GM08714 (cell line): Measurements from ENCODE around the gene C19orf44.
"Not testable (repeated sequence)": the region's sequence is repeated elsewhere in the genome, so short reads cannot be mapped to it uniquely, and the experiment has no call there.

Experiments used
- H3K4me3 ChIP-seq: fragments of 200-500 bp; sonication (Bioruptor generic); 2 replicates; pipeline ENCODE4 v1.5.1; 2014; ENCODE audit warnings: mild to moderate bottlenecking, low read length, inconsistent platforms
- ZNF274 ChIP-seq: IDR thresholded peaks from 2 replicates; pipeline ENCODE4 v1.6.1; 2012; ENCODE audit warnings: mild to moderate bottlenecking, low read depth, low read length

The C19orf44 gene

GRCh38 chr19:16462757-16463250, 33.4 kb upstream of the C19orf44 start:
- no peak overlapping the region for H3K4me3 ChIP-seq
- TF ChIP-seq ZNF274 = no peak

GRCh38 chr19:16463341-16463990, 32.7 kb upstream of the C19orf44 start:
- no peak overlapping the region for H3K4me3 ChIP-seq
- TF ChIP-seq ZNF274 = no peak

DNA sequence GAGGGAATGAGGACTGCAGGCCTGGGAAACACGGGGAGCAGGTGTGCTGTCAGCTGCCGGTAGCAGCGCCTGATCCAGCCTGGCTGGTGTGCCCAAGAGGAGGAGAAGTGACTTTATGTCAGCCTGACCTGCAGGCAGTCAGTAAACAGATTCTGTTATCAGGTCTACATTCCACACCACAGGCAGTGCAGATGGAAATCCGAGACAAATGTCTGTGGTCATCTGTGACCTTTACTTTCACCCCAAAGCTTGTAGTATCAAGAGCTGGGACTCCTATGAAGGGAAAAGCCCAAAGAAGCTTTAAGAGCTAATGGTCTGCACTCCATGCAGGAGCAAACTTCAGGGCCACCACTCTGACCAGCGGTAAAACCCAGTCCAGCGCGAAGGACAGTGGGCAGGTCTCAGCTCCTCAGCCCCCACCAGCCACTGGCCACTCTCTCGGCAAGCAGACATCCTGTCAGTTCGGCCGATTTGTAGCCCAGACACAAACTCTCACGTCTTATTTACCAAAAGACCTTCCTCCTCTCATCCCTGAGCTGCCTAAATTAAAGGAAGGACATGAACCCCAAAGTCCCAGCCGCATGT, 32.1 kb upstream of the C19orf44 start:
- H3K4me3 ChIP-seq = no peak overlapping the region
- no peak for TF ChIP-seq ZNF274

GRCh38 chr19:16465239-16465638, 31.0 kb upstream of the C19orf44 start:
- TF ChIP-seq ZNF274 = no peak
- no peak overlapping the region for H3K4me3 ChIP-seq

GRCh38 chr19:16466802-16467427, 29.3 kb upstream of the C19orf44 start:
- H3K4me3 ChIP-seq = not testable (repeated sequence)

GRCh38 chr19:16467581-16467980, 28.6 kb upstream of the C19orf44 start:
- H3K4me3 ChIP-seq = no peak overlapping the region
- no peak for TF ChIP-seq ZNF274

DNA sequence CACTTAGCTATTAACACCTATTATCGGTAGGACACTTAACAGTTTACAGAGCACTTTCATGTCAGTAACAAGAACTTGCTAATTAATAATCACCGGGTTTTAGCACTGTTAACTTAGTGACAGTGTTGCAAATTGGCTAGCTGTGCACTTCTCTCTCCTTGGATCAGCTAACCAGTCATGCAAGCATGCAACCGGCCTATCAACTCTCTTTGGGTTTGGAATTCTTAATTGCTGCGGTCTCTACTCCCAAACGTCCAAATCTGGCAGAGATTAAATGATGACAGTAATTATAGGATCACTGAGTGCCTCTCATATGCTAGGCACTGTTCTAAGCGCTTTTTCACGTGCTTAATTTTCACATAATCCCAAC, 25.7 kb upstream of the C19orf44 start:
- peak overlapping the region; percentile 92 for H3K4me3 ChIP-seq
- no peak for TF ChIP-seq ZNF274

DNA sequence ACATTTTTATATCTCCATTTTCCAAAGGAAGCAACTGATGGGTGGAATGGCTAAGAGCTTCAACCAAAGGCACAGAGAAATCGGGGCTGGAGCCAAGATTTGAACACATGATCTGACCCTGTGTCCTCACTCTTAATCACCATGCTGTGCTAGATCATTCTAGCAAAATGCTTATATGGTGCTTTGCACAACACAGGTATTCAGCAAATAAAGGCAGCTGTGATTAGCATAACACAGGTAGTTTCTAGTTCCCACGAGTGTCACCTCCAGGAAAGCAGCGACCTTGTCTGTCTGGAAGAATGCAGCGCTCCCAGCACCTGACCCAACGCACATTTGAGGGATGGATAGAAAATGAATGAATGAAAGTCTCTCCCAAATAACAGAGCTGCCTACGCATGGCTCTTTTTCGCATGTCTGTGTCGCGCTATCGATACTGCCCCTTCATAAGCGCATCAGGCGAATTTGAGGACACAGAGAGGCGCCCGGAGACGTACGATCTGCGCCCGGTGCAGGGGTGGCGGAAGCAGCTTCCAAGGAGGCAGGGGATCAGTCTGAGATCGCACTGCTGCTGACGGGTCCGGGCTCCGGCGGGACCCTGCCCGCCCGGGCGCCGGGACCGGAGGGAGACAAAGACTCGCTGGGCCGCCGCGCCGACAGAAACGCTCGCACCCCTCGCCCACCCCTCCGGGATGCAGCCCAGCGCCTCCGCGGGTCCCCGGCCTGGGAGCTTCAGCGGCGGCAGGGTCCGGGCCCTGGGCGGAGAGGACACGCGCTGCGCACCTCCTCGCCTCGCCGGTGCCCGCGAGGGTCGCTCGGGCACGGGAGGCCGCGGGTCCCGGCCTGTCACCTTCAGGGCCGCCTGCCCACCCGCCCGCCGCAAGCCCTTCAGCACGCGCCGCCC, 25.0 kb upstream of the C19orf44 start:
- TF ChIP-seq ZNF274 = no peak
- peak overlapping the region; percentile 92 for H3K4me3 ChIP-seq

DNA sequence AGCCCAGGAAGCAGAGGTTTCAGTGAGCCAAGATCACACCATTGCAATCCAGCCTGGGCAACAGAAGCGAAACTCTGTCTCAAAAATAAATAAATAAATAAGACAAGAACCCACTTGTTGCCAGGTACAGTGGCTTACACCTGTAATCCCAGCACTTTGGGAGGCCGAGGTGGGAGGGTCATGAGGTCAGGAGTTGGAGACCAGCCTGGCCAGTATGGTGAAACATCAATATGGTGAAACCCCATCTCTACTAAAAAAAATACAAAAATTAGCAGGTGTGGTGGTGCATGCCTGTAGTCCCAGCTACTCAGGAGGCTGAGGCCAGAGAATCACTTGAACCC, 23.7 kb upstream of the C19orf44 start:
- peak overlapping the region; percentile 77; the same call in 1 of the 2 replicates for H3K4me3 ChIP-seq

- no peak for TF ChIP-seq ZNF274
- no peak overlapping the region for H3K4me3 ChIP-seq
These were observed 23.2 kb upstream of the C19orf44 start for GRCh38 chr19:16472992-16473391.

GRCh38 chr19:16473875-16474392, 22.3 kb upstream of the C19orf44 start:
- no peak overlapping the region for H3K4me3 ChIP-seq
- no peak for TF ChIP-seq ZNF274

- H3K4me3 ChIP-seq = no peak overlapping the region
- no peak for TF ChIP-seq ZNF274
These were observed 19.8 kb upstream of the C19orf44 start for GRCh38 chr19:16476401-16476800.

DNA sequence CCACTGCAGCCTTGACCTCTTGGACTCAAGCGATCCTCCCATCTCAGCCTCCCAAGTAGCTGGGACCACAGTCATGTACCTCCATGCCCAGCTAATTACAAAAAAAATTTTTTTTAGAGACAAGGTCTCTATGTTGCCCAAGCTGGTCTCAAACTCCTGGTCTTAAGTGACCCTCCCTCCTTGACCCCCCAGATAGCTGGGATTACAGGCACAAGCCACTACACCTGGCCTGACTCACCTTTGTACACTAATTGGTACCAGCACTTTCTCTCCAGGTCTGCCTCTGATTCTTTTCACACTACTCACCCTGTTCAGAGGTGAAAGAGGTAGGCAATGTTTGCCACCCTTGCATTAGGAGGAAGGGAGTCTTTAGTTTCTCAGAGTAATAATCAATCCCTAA, 18.9 kb upstream of the C19orf44 start:
- H3K4me3 ChIP-seq = no peak overlapping the region
- TF ChIP-seq ZNF274 = no peak

DNA sequence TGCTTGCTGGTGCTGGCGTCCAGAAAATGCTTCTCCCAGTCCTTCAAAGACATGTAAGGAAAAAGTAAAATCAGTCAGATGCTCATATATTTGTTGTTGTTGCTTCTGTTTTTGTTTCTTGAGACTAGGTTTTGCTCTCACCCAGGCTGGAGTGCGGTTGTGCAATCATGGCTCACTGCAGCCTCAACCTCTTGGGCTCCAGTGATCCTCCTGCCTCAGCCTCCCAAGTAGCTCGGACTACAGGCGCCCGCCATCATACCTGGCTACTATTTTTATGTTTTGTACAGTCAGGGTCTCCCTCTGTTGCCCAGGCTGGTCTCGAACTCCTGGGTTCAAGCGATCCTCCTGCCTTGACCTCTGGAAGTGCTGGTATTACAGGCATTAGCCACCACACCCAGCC, 13.4 kb upstream of the C19orf44 start:
- no peak for TF ChIP-seq ZNF274
- H3K4me3 ChIP-seq = no peak overlapping the region

GRCh38 chr19:16486476-16486875, 9.7 kb upstream of the C19orf44 start:
- H3K4me3 ChIP-seq = not testable (repeated sequence)
